HG03571 (cell line): Measurements from ENCODE around the gene FECH.
A peak's percentile ranks its signal among the peaks of the same experiment; 100 is the strongest.

Source experiments
- ATAC-seq: cut with Tn5 transposase; IDR thresholded peaks from one replicate; pipeline ENCODE4 v1.9.1; 2021; ENCODE audit not compliant: unreplicated experiment

FECH gene

GRCh38 chr18:57581301-57581934, 5.1 kb downstream of the FECH start:
- ATAC-seq, result peak; percentile 92

- no peak for ATAC-seq
These were observed 6.6 kb downstream of the FECH start for GRCh38 chr18:57579934-57580333.

GRCh38 chr18:57576316-57576715, 10.2 kb downstream of the FECH start:
- no peak for ATAC-seq

- no peak for ATAC-seq
These were observed 11.0 kb downstream of the FECH start for GRCh38 chr18:57575542-57575941.

- no peak for ATAC-seq
These were observed 11.6 kb downstream of the FECH start for GRCh38 chr18:57574866-57575265.

- ATAC-seq, result no peak
These were observed 16.3 kb downstream of the FECH start for GRCh38 chr18:57570162-57570561.

GRCh38 chr18:57569133-57569532, 17.4 kb downstream of the FECH start:
- ATAC-seq, result no peak

- ATAC-seq, result no peak
These were observed 24.6 kb downstream of the FECH start for GRCh38 chr18:57561728-57562423.

GRCh38 chr18:57561261-57561660, 25.2 kb downstream of the FECH start:
- no peak for ATAC-seq

GRCh38 chr18:57559314-57559713, 27.2 kb downstream of the FECH start:
- no peak for ATAC-seq

- no peak for ATAC-seq
These were observed 31.4 kb downstream of the FECH start for GRCh38 chr18:57555134-57555533.

GRCh38 chr18:57550510-57550909, 36.0 kb downstream of the FECH start:
- ATAC-seq, result no peak

- ATAC-seq, result no peak
These were observed 39.2 kb downstream of the FECH start for GRCh38 chr18:57547260-57547659.

- ATAC-seq, result peak; percentile 77
These were observed 41.4 kb downstream of the FECH start for GRCh38 chr18:57544936-57545660.

- ATAC-seq, result no peak
These were observed 42.9 kb downstream of the FECH start for GRCh38 chr18:57543560-57543959.

GRCh38 chr18:57542812-57543427, 43.6 kb downstream of the FECH start:
- ATAC-seq, result no peak

GRCh38 chr18:57542126-57542525, 44.4 kb downstream of the FECH start:
- ATAC-seq, result no peak

- ATAC-seq, result no peak
These were observed 46.8 kb downstream of the FECH start for GRCh38 chr18:57539702-57540101.

- no peak for ATAC-seq
These were observed 47.9 kb downstream of the FECH start for GRCh38 chr18:57538614-57539013.

- no peak for ATAC-seq
These were observed 52.0 kb downstream of the FECH start for GRCh38 chr18:57534511-57534909.

- ATAC-seq, result no peak
These were observed 52.5 kb downstream of the FECH start for GRCh38 chr18:57533868-57534510.
